CD4-positive, alpha-beta T cell treated with Interleukin-21 for 1 hour (primary cell): ENCODE measurements around the gene BEAN1.

Experiments used
- DNase-seq: peaks from one replicate; pipeline ENCODE4 v3.0.0-alpha.2; 2020

The BEAN1 gene

GRCh38 chr16:66427036-66427860 is at the start of gene BEAN1:
Gene BEAN1, plus strand, starts transcription at chr16:66427295. Its CDS starts 10,382 bp downstream, at chr16:66437677.
- no peak for DNase-seq

GRCh38 chr16:66377324-66377723 is 49.8 kb upstream of the BEAN1 start:
- no peak for DNase-seq

GRCh38 chr16:66378741-66379570 is 48.1 kb upstream of the BEAN1 start:
- no peak for DNase-seq

GRCh38 chr16:66379571-66379941 is 47.5 kb upstream of the BEAN1 start:
- DNase-seq, result no peak

- no peak for DNase-seq
Observed at GRCh38 chr16:66380421-66380820, 46.7 kb upstream of the BEAN1 start.

- DNase-seq, result no peak
Observed at GRCh38 chr16:66381585-66382170, 45.4 kb upstream of the BEAN1 start.

- no peak for DNase-seq
Observed at GRCh38 chr16:66382171-66382965, 44.7 kb upstream of the BEAN1 start.

- no peak for DNase-seq
Observed at GRCh38 chr16:66382966-66383299, 44.2 kb upstream of the BEAN1 start.

- no peak for DNase-seq
Observed at GRCh38 chr16:66383551-66383950, 43.5 kb upstream of the BEAN1 start.

- no peak for DNase-seq
Observed at GRCh38 chr16:66385415-66385814, 41.7 kb upstream of the BEAN1 start.

- no peak for DNase-seq
Observed at GRCh38 chr16:66386629-66387622, 40.2 kb upstream of the BEAN1 start.

- no peak for DNase-seq
Observed at GRCh38 chr16:66387817-66388332, 39.2 kb upstream of the BEAN1 start.

GRCh38 chr16:66388350-66389139 is 38.5 kb upstream of the BEAN1 start:
- no peak for DNase-seq

- no peak for DNase-seq
Observed at GRCh38 chr16:66389256-66390176, 37.6 kb upstream of the BEAN1 start.

GRCh38 chr16:66390346-66391108 is 36.6 kb upstream of the BEAN1 start:
- DNase-seq, result no peak

GRCh38 chr16:66391726-66392670 is 35.1 kb upstream of the BEAN1 start:
- no peak for DNase-seq

- DNase-seq, result no peak
Observed at GRCh38 chr16:66395806-66396555, 31.1 kb upstream of the BEAN1 start.
